Neural progenitor cell (in vitro differentiated cells): Measurements from ENCODE around the gene NOVA1.

Source experiments
- EZH2 ChIP-seq: fragments of 200-600 bp; sonication (generic); IDR thresholded peaks from 2 replicates; pipeline ENCODE4 v1.6.1; 2017; ENCODE audit warnings: antibody characterized with exemption, mild to moderate bottlenecking, moderate library complexity
- EZH2phosphoT487 ChIP-seq: fragments of 200-600 bp; sonication (generic); IDR thresholded peaks from 2 replicates; pipeline ENCODE4 v1.6.1; 2017; ENCODE audit warnings: antibody characterized with exemption
- TF ChIP-seq, protein P1 (sequence below): fragments of 200-600 bp; sonication (generic); IDR thresholded peaks from 2 replicates; pipeline ENCODE4 v1.5.1; 2017; ENCODE audit warnings: antibody characterized with exemption, mild to moderate bottlenecking

DNA sequence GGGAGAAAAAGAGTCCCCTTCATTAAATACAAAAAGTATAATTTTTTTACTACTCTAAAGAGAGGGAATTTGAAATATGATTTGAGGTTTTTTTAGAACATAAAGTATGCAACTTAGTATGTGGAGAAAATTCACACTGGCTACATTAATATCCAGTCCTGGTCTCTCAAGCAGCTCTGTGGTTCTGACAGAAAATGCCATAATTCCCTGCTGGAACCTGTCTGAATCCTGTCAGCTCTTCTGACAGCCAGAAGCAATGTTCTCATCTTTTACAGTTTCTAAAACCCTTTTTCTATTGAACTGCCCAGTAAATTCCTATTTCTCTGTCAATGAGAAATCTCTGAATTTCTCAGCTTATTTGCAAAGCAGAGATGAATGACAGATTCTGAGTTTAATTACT, 13.4 kb upstream of the NOVA1 start:
- TF ChIP-seq, protein P1, sequence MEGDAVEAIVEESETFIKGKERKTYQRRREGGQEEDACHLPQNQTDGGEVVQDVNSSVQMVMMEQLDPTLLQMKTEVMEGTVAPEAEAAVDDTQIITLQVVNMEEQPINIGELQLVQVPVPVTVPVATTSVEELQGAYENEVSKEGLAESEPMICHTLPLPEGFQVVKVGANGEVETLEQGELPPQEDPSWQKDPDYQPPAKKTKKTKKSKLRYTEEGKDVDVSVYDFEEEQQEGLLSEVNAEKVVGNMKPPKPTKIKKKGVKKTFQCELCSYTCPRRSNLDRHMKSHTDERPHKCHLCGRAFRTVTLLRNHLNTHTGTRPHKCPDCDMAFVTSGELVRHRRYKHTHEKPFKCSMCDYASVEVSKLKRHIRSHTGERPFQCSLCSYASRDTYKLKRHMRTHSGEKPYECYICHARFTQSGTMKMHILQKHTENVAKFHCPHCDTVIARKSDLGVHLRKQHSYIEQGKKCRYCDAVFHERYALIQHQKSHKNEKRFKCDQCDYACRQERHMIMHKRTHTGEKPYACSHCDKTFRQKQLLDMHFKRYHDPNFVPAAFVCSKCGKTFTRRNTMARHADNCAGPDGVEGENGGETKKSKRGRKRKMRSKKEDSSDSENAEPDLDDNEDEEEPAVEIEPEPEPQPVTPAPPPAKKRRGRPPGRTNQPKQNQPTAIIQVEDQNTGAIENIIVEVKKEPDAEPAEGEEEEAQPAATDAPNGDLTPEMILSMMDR, result no peak
- TF ChIP-seq EZH2phosphoT487 (no peak), EZH2 (no peak)
